DOHH2 (cell line): ENCODE measurements around the gene HAL.

ENCODE experiments used
- H3F3A ChIP-seq: fragments of 200-600 bp; sonication (generic), shearing (Covaris generic); 2 replicates; pipeline ENCODE4 v1.6.0; 2016; ENCODE audit warnings: antibody characterized with exemption, mild to moderate bottlenecking; ENCODE audit not compliant: control insufficient read depth, insufficient read depth
- H3K27ac ChIP-seq: fragments of 200-600 bp; sonication (generic); 2 replicates; pipeline ENCODE4 v1.5.1; 2014; ENCODE audit warnings: low read depth, mild to moderate bottlenecking, low read length, moderate library complexity
- H3K27me3 ChIP-seq: fragments of 200-600 bp; sonication (generic); 2 replicates; pipeline ENCODE4 v1.6.1; 2014; ENCODE audit warnings: mild to moderate bottlenecking, low read length, mixed read lengths; ENCODE audit not compliant: control insufficient read depth
- H3K36me3 ChIP-seq: fragments of 200-600 bp; sonication (generic); 2 replicates; pipeline ENCODE4 v1.6.1; 2014; ENCODE audit warnings: mild to moderate bottlenecking, low read length, moderate library complexity, mixed read lengths; ENCODE audit not compliant: control insufficient read depth
- H3K4me1 ChIP-seq: fragments of 200-600 bp; sonication (generic); 2 replicates; pipeline ENCODE4 v1.6.1; 2014; ENCODE audit warnings: mild to moderate bottlenecking, low read length, mixed read lengths; ENCODE audit not compliant: control insufficient read depth
- H3K4me2 ChIP-seq: fragments of 200-600 bp; sonication (generic); 2 replicates; pipeline ENCODE4 v1.6.0; 2014; ENCODE audit warnings: mild to moderate bottlenecking, low read length, moderate library complexity
- H3K4me3 ChIP-seq: fragments of 200-600 bp; sonication (generic); 2 replicates; pipeline ENCODE4 v1.5.1; 2014; ENCODE audit warnings: mild to moderate bottlenecking, low read length, mixed read lengths
- H3K79me2 ChIP-seq: fragments of 200-600 bp; sonication (generic); 2 replicates; pipeline ENCODE4 v1.6.1; 2014; ENCODE audit warnings: mild to moderate bottlenecking, low read length, mixed read lengths; ENCODE audit not compliant: control insufficient read depth
- H3K9me2 ChIP-seq: fragments of 200-600 bp; sonication (generic); replicated peaks from 2 replicates; pipeline ENCODE4 v1.6.1; 2014; ENCODE audit warnings: mild to moderate bottlenecking, low read length, mixed read lengths; ENCODE audit not compliant: control insufficient read depth
- H3K9me3 ChIP-seq: fragments of 200-600 bp; sonication (generic); 2 replicates; pipeline ENCODE4 v1.6.1; 2014; ENCODE audit warnings: antibody characterized with exemption, low read length, mixed read lengths; ENCODE audit not compliant: control insufficient read depth, insufficient read depth
- H4K20me1 ChIP-seq: fragments of 200-600 bp; sonication (generic); 2 replicates; pipeline ENCODE4 v1.6.0; 2014; ENCODE audit warnings: low read depth, mild to moderate bottlenecking, antibody characterized with exemption, low read length, moderate library complexity; ENCODE audit not compliant: control insufficient read depth, insufficient read depth
- CTCF ChIP-seq: fragments of 200-600 bp; sonication (generic); IDR thresholded peaks from one replicate; pipeline ENCODE4 v1.5.1; 2014; ENCODE audit warnings: antibody characterized with exemption, mild to moderate bottlenecking, low read depth, low read length; ENCODE audit not compliant: poor library complexity, severe bottlenecking
- EZH2phosphoT487 ChIP-seq: fragments of 200-600 bp; sonication (generic); IDR thresholded peaks from 2 replicates; pipeline ENCODE4 v1.6.1; 2017; ENCODE audit warnings: borderline replicate concordance, mild to moderate bottlenecking, antibody characterized with exemption, low read length, moderate library complexity, mixed read lengths

HAL gene

GRCh38 chr12:95980437-95980836, 15.7 kb downstream of the HAL start:
- H4K20me1 ChIP-seq: no peaks in the 10 kb centered on the region
- H3F3A ChIP-seq: no peaks in the 10 kb centered on the region
- H3K36me3 ChIP-seq: no peaks in the 10 kb centered on the region
- no peaks in the 10 kb centered on the region for H3K9me3 ChIP-seq
- H3K27ac ChIP-seq: no peak overlapping the region
- TF ChIP-seq EZH2phosphoT487: no peak
- TF ChIP-seq CTCF: no peak
- H3K4me3 ChIP-seq: no peak overlapping the region
- H3K9me2 ChIP-seq: no peaks in the 10 kb centered on the region
- H3K79me2 ChIP-seq: no peaks in the 10 kb centered on the region
- H3K4me2 ChIP-seq: no peak overlapping the region
- no peaks in the 10 kb centered on the region for H3K27me3 ChIP-seq
- no peaks in the 10 kb centered on the region for H3K4me1 ChIP-seq

- Histone ChIP-seq H3K27me3 (no peaks in the 10 kb centered on the region), H3K4me2 (no peak overlapping the region), H3K36me3 (no peaks in the 10 kb centered on the region), H3K79me2 (no peaks in the 10 kb centered on the region), H3K4me3 (no peak overlapping the region), H4K20me1 (no peaks in the 10 kb centered on the region), H3K9me2 (no peaks in the 10 kb centered on the region), H3K27ac (no peak overlapping the region), H3K9me3 (no peaks in the 10 kb centered on the region), H3F3A (no peaks in the 10 kb centered on the region), H3K4me1 (peaks cover 15% of the 10 kb centered on the region)
- TF ChIP-seq CTCF (no peak), EZH2phosphoT487 (no peak)
Observed at GRCh38 chr12:95978774-95979173, 17.4 kb downstream of the HAL start.

- Histone ChIP-seq H3K27me3 (no peaks in the 10 kb centered on the region), H3K4me2 (no peak overlapping the region), H3K36me3 (no peaks in the 10 kb centered on the region), H3K9me2 (no peaks in the 10 kb centered on the region), H3K79me2 (no peaks in the 10 kb centered on the region), H3K4me1 (peaks cover 19% of the 10 kb centered on the region), H3K9me3 (no peaks in the 10 kb centered on the region), H3K4me3 (no peak overlapping the region), H3F3A (no peaks in the 10 kb centered on the region), H3K27ac (no peak overlapping the region), H4K20me1 (no peaks in the 10 kb centered on the region)
- TF ChIP-seq EZH2phosphoT487 (no peak), CTCF (no peak)
Observed at GRCh38 chr12:95978351-95978750, 17.8 kb downstream of the HAL start.
